GM23248 (cell line): ENCODE data around the gene LRRC8E.

ENCODE experiments used
- EZH2 ChIP-seq: fragments of 200-600 bp; sonication (generic); IDR thresholded peaks from 2 replicates; pipeline ENCODE4 v1.6.1; 2018; ENCODE audit warnings: antibody characterized with exemption, mild to moderate bottlenecking; ENCODE audit not compliant: insufficient read depth, poor library complexity, severe bottlenecking
- EZH2phosphoT487 ChIP-seq: fragments of 200-600 bp; sonication (generic); IDR thresholded peaks from 2 replicates; pipeline ENCODE4 v1.6.1; 2018; ENCODE audit warnings: antibody characterized with exemption, moderate library complexity, mild to moderate bottlenecking, low read depth; ENCODE audit not compliant: insufficient read depth

DNA sequence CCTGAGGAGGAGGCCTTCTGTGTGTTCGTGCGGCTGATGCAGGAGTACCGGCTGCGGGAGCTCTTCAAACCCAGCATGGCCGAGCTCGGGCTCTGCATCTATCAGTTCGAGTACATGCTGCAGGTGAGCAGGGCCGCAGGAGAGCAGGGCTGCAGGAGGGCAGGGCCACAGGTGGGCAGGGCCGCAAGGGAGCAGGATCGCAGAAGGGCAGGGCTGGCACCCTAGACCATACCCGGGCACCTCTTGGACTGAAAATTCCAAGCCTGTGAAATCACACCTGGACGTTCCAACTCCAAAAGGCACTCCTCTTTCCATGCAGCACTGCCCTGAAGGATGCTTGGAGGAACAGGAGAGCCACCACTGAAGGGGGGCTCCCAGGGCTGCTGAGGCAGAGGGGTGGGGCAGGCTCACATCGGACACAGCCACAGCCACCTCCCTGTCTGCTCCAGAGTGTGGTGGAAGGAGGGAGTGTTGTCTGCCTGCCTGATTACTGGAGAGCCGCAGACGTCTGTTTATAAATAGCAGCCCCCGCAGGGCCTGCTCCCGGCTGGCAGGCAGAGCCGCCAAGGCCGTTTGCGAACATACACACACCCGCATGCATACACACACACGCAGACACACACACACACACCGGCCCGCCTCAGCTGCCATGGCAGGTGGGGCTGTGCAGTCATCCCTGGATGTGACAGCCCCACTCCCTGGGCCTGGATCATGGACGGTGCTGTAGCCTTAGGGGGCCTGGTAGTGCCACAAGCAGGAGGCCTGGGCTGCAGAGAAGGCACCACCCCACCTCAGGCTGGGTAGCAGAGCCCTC, 38.1 kb upstream of the LRRC8E start:
- TF ChIP-seq EZH2 = no peak
- no peak for TF ChIP-seq EZH2phosphoT487
